RWPE1 (cell line): ENCODE data around the gene IL6.

ENCODE experiments used
- CTCF ChIA-PET: fragments of 350-600 bp; sonication (Branson Sonifier 250); formaldehyde crosslinking; extraction: SDS; loops from one replicate; lab custom pipeline; 2021; lab: Yijun Ruan, JAX
- POLR2A ChIA-PET: fragments of 400-600 bp; formaldehyde crosslinking; extraction: SDS; loops from one replicate; lab custom pipeline; 2020; ENCODE audit warnings: antibody characterized with exemption; ENCODE audit not compliant: low non-redundant PET; lab: Yijun Ruan, JAX
- DNase-seq: peaks from one replicate; pipeline ENCODE4 v3.0.0; 2012; ENCODE audit warnings: low spot score
- H3K27ac ChIP-seq: fragments of 450-650 bp; 2 replicates; pipeline ENCODE4 v1.5.1; 2017
- CTCF ChIP-seq: fragments of 450-650 bp; conservative IDR thresholded peaks from 2 replicates; pipeline ENCODE4 v1.5.1; 2017; ENCODE audit warnings: low read depth, mild to moderate bottlenecking

IL6 gene

DNA sequence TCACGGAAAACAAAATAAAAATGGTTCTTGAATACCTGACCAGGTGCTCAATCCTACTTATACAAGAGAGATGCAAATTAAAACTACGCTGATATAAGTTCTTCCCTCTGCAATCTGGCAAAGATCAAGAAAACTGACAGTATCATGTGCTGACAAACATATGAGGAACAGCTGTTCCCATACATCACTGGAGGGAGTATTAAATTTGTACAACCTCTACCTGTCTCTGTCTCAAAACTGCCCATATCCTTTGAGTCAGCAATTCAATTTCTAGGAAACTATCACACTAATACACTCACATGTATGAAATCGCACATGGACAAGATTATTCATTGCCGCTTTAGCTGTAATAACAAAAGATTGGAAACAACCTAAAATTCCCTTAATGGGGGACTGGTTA, 11.0 kb upstream of the IL6 start:
- ChIA-PET CTCF (interaction anchor here (0.6 kb wide), 1 partner anchor 132 kb away, joined by 3 read pairs; no protein-coding TSS in a partner anchor), POLR2A (no interaction called here)
- DNase-seq: no peak
- no peak for TF ChIP-seq CTCF
- no peak overlapping the region for H3K27ac ChIP-seq

DNA sequence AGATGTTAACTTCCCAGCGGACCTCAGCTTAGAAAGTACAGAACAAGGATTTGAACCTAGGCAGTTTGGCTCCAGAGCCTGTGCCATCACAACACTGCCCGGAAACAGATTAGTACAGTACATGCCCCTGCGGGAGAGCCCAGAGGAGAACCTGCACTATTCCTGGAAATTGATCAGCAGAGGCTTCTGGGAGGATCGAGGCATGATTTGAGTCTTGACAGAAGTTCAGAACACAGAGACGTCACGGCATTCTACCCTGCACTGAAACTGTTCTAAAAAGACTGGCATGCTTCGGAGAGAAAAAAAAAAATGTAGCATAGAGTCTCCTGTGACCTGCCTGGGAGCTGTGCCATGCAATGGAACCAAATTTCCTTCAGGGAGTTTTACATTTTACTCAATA, 9.2 kb upstream of the IL6 start:
- ChIA-PET POLR2A (no interaction called here), CTCF (interaction anchor here (0.6 kb wide), 1 partner anchor 155 kb away, joined by 3 read pairs; no protein-coding TSS in a partner anchor)
- H3K27ac ChIP-seq: peak overlapping the region; percentile 74
- no peak for DNase-seq
- no peak for TF ChIP-seq CTCF

DNA sequence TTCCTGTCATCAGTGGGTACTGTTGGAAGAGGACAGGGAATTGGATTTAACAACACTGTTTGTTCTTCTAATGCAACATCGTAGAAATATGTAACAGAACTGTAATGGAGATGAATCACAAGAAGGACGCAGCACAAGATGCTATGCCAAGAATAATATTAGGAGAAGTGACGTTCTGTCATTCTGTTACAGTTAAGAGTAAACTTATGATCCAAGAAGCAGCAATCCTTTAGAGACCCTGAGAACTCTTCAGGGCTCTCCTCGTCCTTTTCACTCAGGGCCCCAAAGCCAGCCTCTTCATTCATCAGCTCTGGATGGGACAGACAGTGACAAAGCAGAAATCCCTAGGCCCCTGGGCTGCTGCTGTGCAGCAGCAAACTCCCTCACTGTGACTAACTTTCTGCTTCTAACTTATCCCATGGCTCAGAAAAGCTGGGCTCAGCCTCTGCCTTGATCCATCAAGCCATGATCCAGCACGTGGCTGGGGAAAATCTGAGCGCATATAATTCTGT, 8.7 kb upstream of the IL6 start:
- H3K27ac ChIP-seq: peak overlapping the region; percentile 74
- peak; percentile 72 for DNase-seq
- POLR2A ChIA-PET: no interaction called here
- CTCF ChIA-PET: interaction anchor here (0.6 to 0.7 kb wide), 2 partner anchors 155 to 338 kb away, joined by 3 read pairs; no protein-coding TSS in a partner anchor
- TF ChIP-seq CTCF: no peak

DNA sequence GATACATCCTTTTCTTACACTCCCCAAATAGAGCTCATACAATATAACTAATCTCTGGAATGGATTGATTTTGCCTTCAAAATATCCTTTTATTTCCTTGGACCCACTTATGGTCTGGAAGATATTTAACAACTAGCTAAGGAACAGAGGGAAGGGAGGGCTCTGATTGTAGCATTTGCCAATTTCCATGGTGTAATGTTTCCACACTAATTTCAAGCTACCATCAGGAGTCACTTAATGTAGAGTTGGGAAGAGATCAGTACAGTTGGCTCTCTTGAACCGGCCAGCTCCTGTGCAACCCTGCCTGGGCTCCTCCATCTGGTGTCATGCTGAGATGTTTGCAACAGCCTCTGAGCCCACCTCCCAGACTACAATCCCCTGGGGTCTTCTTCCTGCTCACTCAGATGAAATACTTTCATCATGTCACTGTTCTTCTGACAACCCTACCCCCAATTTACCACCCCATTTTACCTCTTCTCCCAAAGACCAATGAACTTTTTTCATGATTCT, 8.0 kb upstream of the IL6 start:
- POLR2A ChIA-PET: no interaction called here
- no peak overlapping the region for H3K27ac ChIP-seq
- TF ChIP-seq CTCF: no peak
- DNase-seq: no peak
- CTCF ChIA-PET: interaction anchor here (0.6 to 0.7 kb wide), 2 partner anchors 44 to 337 kb away, joined by 3 to 4 read pairs; no protein-coding TSS in a partner anchor

DNA sequence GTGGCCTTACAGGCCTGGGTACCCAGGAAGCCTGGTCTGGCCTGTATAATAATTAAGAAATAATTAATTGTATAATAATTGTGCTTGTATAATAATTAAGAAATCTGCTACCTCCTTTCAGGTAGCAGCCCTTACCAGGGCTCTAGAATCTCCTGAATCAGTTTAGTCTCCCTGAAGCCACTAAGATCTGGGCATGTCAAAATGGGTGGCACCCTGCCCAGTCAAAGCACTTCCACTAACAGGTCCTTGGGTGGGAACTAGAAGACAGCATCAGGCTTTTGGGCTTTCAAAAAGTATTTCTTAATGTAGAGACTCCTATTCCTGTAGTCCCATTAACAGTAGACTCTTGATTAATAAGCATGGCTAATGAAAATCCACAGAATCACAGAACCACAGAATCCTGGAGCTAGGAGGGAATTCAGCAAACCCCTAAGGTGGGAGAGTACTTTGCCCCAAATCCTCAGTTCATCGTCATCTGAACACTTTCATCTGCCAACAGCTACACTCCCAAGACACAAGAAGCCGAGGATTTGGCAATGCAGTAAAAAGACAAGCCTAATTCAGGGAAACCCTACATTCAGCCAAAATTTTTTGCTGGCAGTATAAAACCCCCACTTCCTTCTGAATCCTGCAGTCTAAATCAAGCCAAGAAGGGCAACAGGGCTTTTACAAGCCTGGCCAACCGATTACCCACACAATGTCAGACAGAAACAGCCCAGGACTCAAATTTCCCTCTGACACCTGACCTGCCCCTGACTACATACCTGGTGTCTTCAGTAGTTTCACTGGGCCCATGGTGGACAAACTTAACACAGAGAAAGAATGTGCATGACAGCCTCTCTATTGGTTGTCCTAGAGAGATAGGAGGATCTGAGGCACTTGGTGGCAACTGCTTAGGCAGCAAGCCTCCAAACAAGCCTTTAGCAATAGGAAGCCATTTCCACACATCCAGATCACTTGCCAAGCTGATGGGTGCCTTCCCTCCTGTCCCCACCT, 5.9 kb upstream of the IL6 start:
- ChIA-PET CTCF (interaction anchor here (0.6 kb wide), 2 partner anchors 24 to 547 kb away, joined by 4 to 6 read pairs; no protein-coding TSS in a partner anchor), POLR2A (no interaction called here)
- no peak for DNase-seq
- no peak for TF ChIP-seq CTCF
- H3K27ac ChIP-seq: no peak overlapping the region

GRCh38 chr7:22722536-22723180, 4.3 kb upstream of the IL6 start:
- DNase-seq: no peak
- no peak for TF ChIP-seq CTCF
- H3K27ac ChIP-seq: no peak overlapping the region
- CTCF ChIA-PET: interaction anchor here (0.5 to 2.2 kb wide), 4 partner anchors 18 to 162 kb away, joined by 3 to 19 read pairs (median 4); no protein-coding TSS in a partner anchor
- POLR2A ChIA-PET: no interaction called here
